Measurements from ENCODE around the gene FAM124B. TPM values are rescaled to one million over a fixed set of nuclear protein-coding genes. Genes with fewer than 3 reads are reported as not detected.
A peak's percentile ranks its signal among the peaks of the same experiment; 100 is the strongest.

The FAM124B gene
- total RNA-seq, 1 donor from 2014 or later, result not detected

GRCh38 chr2:224372641-224373040 lies 29.3 kb downstream of the FAM124B start:
- TF ChIP-seq CTCF (IDR thresholded peaks at IDR 0.05), result no peak
- Mint-ChIP-seq H3K27ac (ENCODE audit: unreplicated experiment) (no peak overlapping the region), H3K9me3 (ENCODE audit: unreplicated experiment) (no peaks in the 10 kb centered on the region), H3K4me1 (ENCODE audit: unreplicated experiment) (no peaks in the 10 kb centered on the region), H3K27me3 (ENCODE audit: unreplicated experiment) (peaks cover 19% of the 10 kb centered on the region), H3K36me3 (ENCODE audit: unreplicated experiment) (no peaks in the 10 kb centered on the region), H3K4me3 (ENCODE audit: unreplicated experiment) (no peak overlapping the region)
- DNase-seq (ENCODE audit: extremely low spot score, unreplicated experiment), result no peak

GRCh38 chr2:224369028-224369632 lies 32.8 kb downstream of the FAM124B start:
- no peaks in the 10 kb centered on the region for H3K36me3 Mint-ChIP-seq (ENCODE audit: unreplicated experiment)
- no peak overlapping the region for H3K27ac Mint-ChIP-seq (ENCODE audit: unreplicated experiment)
- peaks cover 6% of the 10 kb centered on the region for H3K4me1 Mint-ChIP-seq (ENCODE audit: unreplicated experiment)
- H3K4me3 Mint-ChIP-seq (ENCODE audit: unreplicated experiment), result no peak overlapping the region
- H3K9me3 Mint-ChIP-seq (ENCODE audit: unreplicated experiment), result no peaks in the 10 kb centered on the region
- peaks cover 13% of the 10 kb centered on the region for H3K27me3 Mint-ChIP-seq (ENCODE audit: unreplicated experiment)
- DNase-seq (ENCODE audit: extremely low spot score, unreplicated experiment), result no peak
- peak; percentile 75 for TF ChIP-seq CTCF (IDR thresholded peaks at IDR 0.05)

- no peak for DNase-seq (ENCODE audit: extremely low spot score, unreplicated experiment)
- Mint-ChIP-seq H3K9me3 (ENCODE audit: unreplicated experiment) (no peaks in the 10 kb centered on the region), H3K27me3 (ENCODE audit: unreplicated experiment) (peaks cover 9% of the 10 kb centered on the region), H3K4me1 (ENCODE audit: unreplicated experiment) (peaks cover 6% of the 10 kb centered on the region), H3K36me3 (ENCODE audit: unreplicated experiment) (no peaks in the 10 kb centered on the region), H3K27ac (ENCODE audit: unreplicated experiment) (no peak overlapping the region), H3K4me3 (ENCODE audit: unreplicated experiment) (no peak overlapping the region)
- TF ChIP-seq CTCF (IDR thresholded peaks at IDR 0.05), result no peak
Observed at GRCh38 chr2:224366267-224366844, 35.6 kb downstream of the FAM124B start.

DNA sequence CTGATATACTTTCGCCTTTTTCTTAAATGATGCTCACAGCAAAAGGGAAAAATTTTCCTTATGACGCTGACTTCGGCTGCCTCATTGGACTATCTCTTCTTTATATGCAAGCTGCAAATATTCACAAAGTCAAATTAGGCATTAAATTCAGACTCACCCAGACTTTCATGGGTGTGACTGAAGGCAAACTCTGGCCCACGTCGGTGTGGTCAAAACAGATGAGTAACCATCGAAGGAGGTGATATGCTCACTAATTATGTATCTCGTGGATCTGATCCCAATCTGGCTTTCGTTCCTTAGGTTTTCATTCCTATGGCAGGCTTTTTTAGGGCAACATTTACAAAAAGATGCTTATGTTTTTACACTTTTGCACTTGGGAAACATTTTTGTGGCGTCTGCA lies 36.6 kb downstream of the FAM124B start:
- no peaks in the 10 kb centered on the region for H3K36me3 Mint-ChIP-seq (ENCODE audit: unreplicated experiment)
- TF ChIP-seq CTCF (IDR thresholded peaks at IDR 0.05), result no peak
- peaks cover 10% of the 10 kb centered on the region for H3K27me3 Mint-ChIP-seq (ENCODE audit: unreplicated experiment)
- H3K9me3 Mint-ChIP-seq (ENCODE audit: unreplicated experiment), result no peaks in the 10 kb centered on the region
- no peak overlapping the region for H3K4me3 Mint-ChIP-seq (ENCODE audit: unreplicated experiment)
- peaks cover 6% of the 10 kb centered on the region for H3K4me1 Mint-ChIP-seq (ENCODE audit: unreplicated experiment)
- DNase-seq (ENCODE audit: extremely low spot score, unreplicated experiment), result no peak
- H3K27ac Mint-ChIP-seq (ENCODE audit: unreplicated experiment), result no peak overlapping the region

DNA sequence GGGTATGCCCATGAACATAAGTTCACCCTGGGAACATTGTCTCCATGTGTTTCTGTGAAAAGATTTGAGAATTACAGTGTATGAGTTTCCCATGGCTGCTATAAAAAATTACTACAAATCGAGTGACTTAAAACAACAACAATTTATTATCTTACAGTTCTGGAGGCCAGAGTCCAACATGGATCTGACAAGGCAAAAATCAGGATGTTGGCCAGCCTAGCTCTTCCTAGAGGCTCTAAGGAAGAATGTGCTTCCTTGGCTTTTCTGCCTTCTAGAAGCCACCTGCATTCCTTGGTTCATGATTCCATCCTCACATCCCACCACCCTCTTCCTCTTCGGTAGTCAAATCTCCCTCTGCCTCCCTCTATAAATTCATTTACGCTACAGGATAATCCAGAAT lies 38.6 kb downstream of the FAM124B start:
- no peak for TF ChIP-seq CTCF (IDR thresholded peaks at IDR 0.05)
- H3K27me3 Mint-ChIP-seq (ENCODE audit: unreplicated experiment), result peaks cover 10% of the 10 kb centered on the region
- no peaks in the 10 kb centered on the region for H3K36me3 Mint-ChIP-seq (ENCODE audit: unreplicated experiment)

More for the DNA sequence above, 38.6 kb downstream of the FAM124B start:
- H3K4me1 Mint-ChIP-seq (ENCODE audit: unreplicated experiment), result peaks cover 9% of the 10 kb centered on the region
- H3K9me3 Mint-ChIP-seq (ENCODE audit: unreplicated experiment), result no peaks in the 10 kb centered on the region
- H3K4me3 Mint-ChIP-seq (ENCODE audit: unreplicated experiment), result no peak overlapping the region
- H3K27ac Mint-ChIP-seq (ENCODE audit: unreplicated experiment), result no peak overlapping the region
- DNase-seq (ENCODE audit: extremely low spot score, unreplicated experiment), result no peak

Data from osteocyte (in vitro differentiated cells).